GM18508 (cell line): ENCODE measurements around the gene SMIM9.
"Not testable (repeated sequence)": the region's sequence is repeated elsewhere in the genome, so short reads cannot be mapped to it uniquely, and the experiment has no call there.

Source experiments
- ATAC-seq: cut with Tn5 transposase; IDR thresholded peaks from one replicate; pipeline ENCODE4 v1.9.1; 2021; ENCODE audit warnings: moderate number of reproducible peaks; ENCODE audit not compliant: insufficient read depth, unreplicated experiment

SMIM9 gene

GRCh38 chrX:154834562-154834961 lies at the start of gene SMIM9:
SMIM9 (minus strand) TSS chrX:154834662; CDS start chrX:154830856, 3,806 bp downstream.
- ATAC-seq, result no peak

- ATAC-seq, result not testable (repeated sequence)
These were observed 49.6 kb upstream of the SMIM9 start for GRCh38 chrX:154884069-154884468.

- ATAC-seq, result no peak
These were observed 38.9 kb upstream of the SMIM9 start for GRCh38 chrX:154873329-154873728.

GRCh38 chrX:154868522-154868921 lies 34.1 kb upstream of the SMIM9 start:
- ATAC-seq, result not testable (repeated sequence)

GRCh38 chrX:154855256-154855655 lies 20.8 kb upstream of the SMIM9 start:
- ATAC-seq, result no peak

- no peak for ATAC-seq
These were observed 16.6 kb upstream of the SMIM9 start for GRCh38 chrX:154850957-154851611.

GRCh38 chrX:154840856-154841255 lies 6.4 kb upstream of the SMIM9 start:
- ATAC-seq, result no peak

- no peak for ATAC-seq
These were observed 1.7 kb upstream of the SMIM9 start for GRCh38 chrX:154836163-154836562.

GRCh38 chrX:154833746-154834274 lies 652 bp downstream of the SMIM9 start:
- no peak for ATAC-seq

- ATAC-seq, result no peak
These were observed 4.5 kb downstream of the SMIM9 start for GRCh38 chrX:154829926-154830442.

- no peak for ATAC-seq
These were observed 5.3 kb downstream of the SMIM9 start for GRCh38 chrX:154829134-154829533.

GRCh38 chrX:154828016-154828408 lies 6.5 kb downstream of the SMIM9 start:
- no peak for ATAC-seq

- peak; percentile 64 for ATAC-seq
These were observed 7.1 kb downstream of the SMIM9 start for GRCh38 chrX:154827194-154828015.

- not testable (repeated sequence) for ATAC-seq
These were observed 8.9 kb downstream of the SMIM9 start for GRCh38 chrX:154825586-154825985.

- no peak for ATAC-seq
These were observed 9.8 kb downstream of the SMIM9 start for GRCh38 chrX:154824638-154825037.

- no peak for ATAC-seq
These were observed 12.4 kb downstream of the SMIM9 start for GRCh38 chrX:154822029-154822428.

- ATAC-seq, result no peak
These were observed 12.9 kb downstream of the SMIM9 start for GRCh38 chrX:154821523-154821922.

GRCh38 chrX:154819771-154820341 lies 14.6 kb downstream of the SMIM9 start:
- ATAC-seq, result no peak

- ATAC-seq, result no peak
These were observed 15.3 kb downstream of the SMIM9 start for GRCh38 chrX:154818916-154819770.

- not testable (repeated sequence) for ATAC-seq
These were observed 17.3 kb downstream of the SMIM9 start for GRCh38 chrX:154817048-154817618.
